ENCODE data around the gene ABCA4.

DNA sequence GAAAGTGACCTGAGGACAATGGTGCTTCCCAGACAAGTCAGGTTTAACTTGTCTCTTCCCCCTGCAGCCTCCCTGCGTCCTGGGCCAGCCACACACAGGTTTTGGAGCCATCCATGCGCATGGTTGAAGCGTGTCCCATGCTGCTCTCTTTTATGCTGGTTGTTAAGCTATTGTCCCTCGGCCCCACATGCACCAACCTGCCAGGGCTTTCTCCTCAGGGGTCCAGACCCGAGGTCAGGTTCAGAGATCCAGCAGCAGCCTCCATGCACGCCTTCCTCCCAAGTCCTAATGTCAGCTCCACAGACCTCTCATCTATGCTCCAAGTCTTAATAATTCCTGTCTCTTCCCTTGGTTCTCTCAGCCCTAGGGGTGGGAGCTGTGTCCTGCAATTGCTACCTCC, 1.6 kb downstream of the ABCA4 start:
- TF ChIP-seq, protein P1, sequence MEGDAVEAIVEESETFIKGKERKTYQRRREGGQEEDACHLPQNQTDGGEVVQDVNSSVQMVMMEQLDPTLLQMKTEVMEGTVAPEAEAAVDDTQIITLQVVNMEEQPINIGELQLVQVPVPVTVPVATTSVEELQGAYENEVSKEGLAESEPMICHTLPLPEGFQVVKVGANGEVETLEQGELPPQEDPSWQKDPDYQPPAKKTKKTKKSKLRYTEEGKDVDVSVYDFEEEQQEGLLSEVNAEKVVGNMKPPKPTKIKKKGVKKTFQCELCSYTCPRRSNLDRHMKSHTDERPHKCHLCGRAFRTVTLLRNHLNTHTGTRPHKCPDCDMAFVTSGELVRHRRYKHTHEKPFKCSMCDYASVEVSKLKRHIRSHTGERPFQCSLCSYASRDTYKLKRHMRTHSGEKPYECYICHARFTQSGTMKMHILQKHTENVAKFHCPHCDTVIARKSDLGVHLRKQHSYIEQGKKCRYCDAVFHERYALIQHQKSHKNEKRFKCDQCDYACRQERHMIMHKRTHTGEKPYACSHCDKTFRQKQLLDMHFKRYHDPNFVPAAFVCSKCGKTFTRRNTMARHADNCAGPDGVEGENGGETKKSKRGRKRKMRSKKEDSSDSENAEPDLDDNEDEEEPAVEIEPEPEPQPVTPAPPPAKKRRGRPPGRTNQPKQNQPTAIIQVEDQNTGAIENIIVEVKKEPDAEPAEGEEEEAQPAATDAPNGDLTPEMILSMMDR (IDR thresholded peaks at IDR 0.05) = no peak
- no peak for TF ChIP-seq POLR2A (IDR thresholded peaks at IDR 0.05)
